ENCODE results near the gene ASIC2. TPM values are rescaled to one million over a fixed set of nuclear protein-coding genes. Genes with fewer than 3 reads are reported as not detected.
A peak's percentile ranks its signal among the peaks of the same experiment; 100 is the strongest.
"Not testable (repeated sequence)": the region's sequence is repeated elsewhere in the genome, so short reads cannot be mapped to it uniquely, and the experiment has no call there.

ASIC2 gene
- polyA plus RNA-seq, 1 donor: 9.3 TPM

DNA sequence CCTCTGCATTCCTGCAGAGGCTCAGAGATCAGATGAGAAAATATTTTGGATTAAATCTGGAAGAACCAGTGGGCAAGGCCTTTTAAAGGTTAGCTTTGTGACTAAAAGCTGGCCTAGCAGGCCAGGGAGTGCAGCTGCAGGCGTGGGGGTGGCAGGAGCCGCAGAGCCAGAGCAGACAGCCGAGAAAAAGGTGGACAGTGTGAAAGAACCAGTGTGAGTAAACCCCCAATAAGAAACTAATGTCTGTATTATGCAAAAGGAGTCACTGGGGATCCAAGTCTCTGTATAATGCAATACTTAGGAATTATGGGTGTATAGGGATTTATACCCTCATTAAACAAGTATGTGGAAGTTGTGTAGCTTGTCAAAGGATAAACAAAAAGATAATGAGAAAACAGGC lies 322.8 kb downstream of the ASIC2 start:
- Histone ChIP-seq H3K27me3 (ENCODE audit: control insufficient read depth, insufficient read depth, low read length) (no peaks in the 10 kb centered on the region), H3K27ac (ENCODE audit: low read length) (no peak overlapping the region), H3K4me1 (ENCODE audit: control insufficient read depth, insufficient read depth, low read length) (no peaks in the 10 kb centered on the region), H3K36me3 (ENCODE audit: control insufficient read depth, insufficient read depth, low read length) (no peaks in the 10 kb centered on the region), H3K9me3 (ENCODE audit: control insufficient read depth, low read depth, low read length) (no peaks in the 10 kb centered on the region), H3K4me3 (ENCODE audit: low read length) (no peak overlapping the region)
- WGBS (ENCODE audit: insufficient coverage, low lambda C conversion rate): 90% methylated on average over 2 of the region's 3 CpGs
- DNase-seq: no peak

DNA sequence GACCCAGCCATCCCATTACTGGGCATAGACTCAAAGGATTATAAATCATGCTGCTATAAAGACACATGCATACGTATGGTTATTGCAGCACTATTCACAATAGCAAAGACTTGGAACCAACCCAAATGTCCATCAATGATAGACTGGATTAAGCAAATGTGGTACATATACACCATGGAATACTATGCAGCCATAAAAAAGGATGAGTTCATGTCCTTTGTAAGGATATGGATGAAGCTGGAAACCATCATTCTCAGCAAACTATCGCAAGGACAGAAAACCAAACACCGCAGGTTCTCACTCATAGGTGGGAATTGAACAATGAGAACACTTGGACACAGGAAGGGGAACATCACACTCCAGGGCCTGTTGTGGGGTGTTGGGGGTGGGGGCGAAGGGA lies 323.9 kb downstream of the ASIC2 start:
- H3K4me1 ChIP-seq (ENCODE audit: control insufficient read depth, insufficient read depth, low read length); H3K36me3 ChIP-seq (ENCODE audit: control insufficient read depth, insufficient read depth, low read length); DNase-seq; H3K9me3 ChIP-seq (ENCODE audit: control insufficient read depth, low read depth, low read length); H3K27ac ChIP-seq (ENCODE audit: low read length); H3K4me3 ChIP-seq (ENCODE audit: low read length); H3K27me3 ChIP-seq (ENCODE audit: control insufficient read depth, insufficient read depth, low read length): not testable (repeated sequence)
- no CpG with 5 or more reads among the region's 4 CpGs for WGBS (ENCODE audit: insufficient coverage, low lambda C conversion rate)

DNA sequence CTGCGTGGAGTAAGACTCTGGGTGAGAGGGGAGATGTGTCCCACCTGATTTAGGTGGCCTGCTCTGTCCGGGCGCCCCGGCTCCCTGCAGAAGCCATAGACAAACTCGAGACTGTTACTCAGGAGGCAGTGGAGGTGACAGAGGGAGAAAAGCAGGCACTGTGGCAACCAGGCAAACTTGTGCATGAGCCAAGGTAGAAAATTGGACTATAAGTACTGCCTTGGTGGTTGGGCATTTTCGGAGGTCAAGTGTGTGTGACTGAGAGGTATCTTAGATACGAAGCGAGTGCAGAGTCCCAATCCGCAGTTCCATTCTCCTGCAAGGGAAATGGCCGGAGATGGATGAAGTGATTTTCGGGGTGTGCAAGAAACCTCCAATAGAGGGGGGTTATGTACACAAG lies 328.6 kb downstream of the ASIC2 start:
- Histone ChIP-seq H3K27me3 (ENCODE audit: control insufficient read depth, insufficient read depth, low read length) (no peaks in the 10 kb centered on the region), H3K4me1 (ENCODE audit: control insufficient read depth, insufficient read depth, low read length) (peaks cover 41% of the 10 kb centered on the region), H3K9me3 (ENCODE audit: control insufficient read depth, low read depth, low read length) (no peaks in the 10 kb centered on the region), H3K4me3 (ENCODE audit: low read length) (no peak overlapping the region), H3K27ac (ENCODE audit: low read length) (peak overlapping the region; percentile 79), H3K36me3 (ENCODE audit: control insufficient read depth, insufficient read depth, low read length) (no peaks in the 10 kb centered on the region)
- no peak for DNase-seq
- WGBS (ENCODE audit: insufficient coverage, low lambda C conversion rate): 80% methylated on average over 5 of the region's 11 CpGs
